HG03521 (cell line): ENCODE data around the gene DNM3.

Source experiments
- ATAC-seq: cut with Tn5 transposase; IDR thresholded peaks from one replicate; pipeline ENCODE4 v1.9.1; 2021; ENCODE audit warnings: mild to moderate bottlenecking, moderate library complexity; ENCODE audit not compliant: unreplicated experiment

The DNM3 gene

GRCh38 chr1:171817511-171818265 lies 23.6 kb upstream of the DNM3 start:
- ATAC-seq = no peak

DNA sequence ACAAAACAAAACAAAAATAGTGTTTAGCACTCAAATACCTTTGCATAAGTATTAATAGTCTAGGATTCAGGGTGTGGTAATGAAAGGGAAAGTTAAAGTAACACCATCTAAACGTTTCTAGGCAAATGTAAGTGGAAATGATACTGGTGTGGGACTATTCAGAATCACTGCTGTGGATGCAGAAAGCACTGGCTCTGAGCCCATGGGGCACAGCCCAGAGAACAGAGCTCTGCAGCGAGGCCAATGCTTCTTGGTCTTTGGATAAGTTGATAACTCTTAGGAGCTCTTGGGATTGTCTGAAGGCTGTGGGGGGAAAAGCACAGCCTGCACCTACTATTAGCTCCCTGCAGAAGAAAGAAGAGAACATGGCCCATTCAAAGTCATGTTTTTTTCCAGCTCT lies 21.4 kb upstream of the DNM3 start:
- no peak for ATAC-seq

GRCh38 chr1:171826973-171827372 lies 14.3 kb upstream of the DNM3 start:
- no peak for ATAC-seq

DNA sequence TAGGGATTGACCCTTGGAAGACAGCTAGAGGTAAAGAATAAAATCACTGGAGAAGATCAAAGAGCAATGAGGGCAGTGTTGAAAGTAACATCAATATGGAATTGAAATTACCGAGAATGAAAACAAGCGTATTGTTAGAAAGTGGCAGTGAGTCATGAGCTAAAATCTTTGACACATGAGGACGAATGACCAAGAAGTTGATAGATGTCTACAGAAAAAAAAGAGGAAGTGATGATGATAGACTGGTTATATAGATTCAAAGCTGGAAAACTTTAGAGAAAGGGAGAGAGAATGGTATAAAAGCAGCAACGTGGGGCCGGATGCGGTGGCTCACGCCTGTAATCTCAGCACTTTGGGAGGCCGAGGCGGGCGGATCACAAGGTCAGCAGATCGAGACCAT lies 12.5 kb upstream of the DNM3 start:
- ATAC-seq = no peak

- no peak for ATAC-seq
Observed at GRCh38 chr1:171833091-171833825, 8.0 kb upstream of the DNM3 start.

DNA sequence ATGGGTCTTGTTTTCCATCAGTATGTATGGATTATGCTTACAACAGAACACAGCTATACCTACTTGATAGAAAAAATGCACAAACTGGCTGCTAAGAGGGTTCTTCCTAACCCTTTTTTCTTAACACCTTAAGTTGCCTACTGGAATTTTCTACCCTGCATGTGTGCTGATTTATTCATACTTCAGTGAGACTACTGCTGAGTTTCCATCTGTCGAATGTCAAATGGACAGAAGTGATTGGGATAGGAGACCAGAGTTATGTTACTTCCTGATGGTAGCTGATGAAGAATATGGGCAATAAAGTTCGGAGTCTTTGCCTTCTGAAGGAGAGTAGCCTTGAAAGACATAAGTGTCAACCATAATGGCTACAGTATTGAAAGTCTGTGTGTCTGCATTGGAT lies 6.5 kb upstream of the DNM3 start:
- ATAC-seq = no peak

GRCh38 chr1:171835891-171836290 lies 5.4 kb upstream of the DNM3 start:
- no peak for ATAC-seq

- no peak for ATAC-seq
Observed at GRCh38 chr1:171841931-171842761, 848 bp downstream of the DNM3 start.

GRCh38 chr1:171844381-171844780 lies 3.1 kb downstream of the DNM3 start:
- no peak for ATAC-seq

- ATAC-seq = no peak
Observed at GRCh38 chr1:171845998-171846397, 4.7 kb downstream of the DNM3 start.

DNA sequence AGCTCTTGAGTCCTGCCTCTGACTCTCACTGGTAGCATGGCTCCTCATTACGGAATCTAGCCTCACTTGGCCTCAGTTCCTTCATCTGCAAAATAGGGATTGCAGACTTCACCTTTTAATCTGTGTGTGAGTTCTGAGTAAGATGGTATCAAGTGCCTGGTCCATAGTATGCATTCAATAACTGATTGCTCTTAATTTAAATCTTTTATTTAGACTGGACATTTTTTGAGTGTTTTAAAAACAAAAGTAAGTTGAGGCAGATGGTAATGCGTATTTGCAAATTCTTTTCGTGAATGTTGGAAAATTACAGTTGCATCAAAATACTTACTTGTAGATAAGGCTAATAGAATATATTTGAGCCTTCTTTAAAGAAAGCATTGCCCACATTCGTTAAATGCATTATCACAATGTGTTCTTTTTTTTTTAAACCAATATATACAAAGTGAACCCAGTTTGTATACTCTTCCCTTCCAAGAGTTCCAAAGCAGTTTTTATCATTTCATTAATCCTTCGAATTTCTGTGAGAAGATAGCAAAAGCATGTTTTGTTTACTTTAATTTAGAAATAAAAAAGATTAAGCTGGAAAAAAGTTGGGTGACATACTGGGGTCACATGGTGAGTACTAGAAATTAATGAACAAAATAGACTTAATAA lies 8.1 kb downstream of the DNM3 start:
- no peak for ATAC-seq

DNA sequence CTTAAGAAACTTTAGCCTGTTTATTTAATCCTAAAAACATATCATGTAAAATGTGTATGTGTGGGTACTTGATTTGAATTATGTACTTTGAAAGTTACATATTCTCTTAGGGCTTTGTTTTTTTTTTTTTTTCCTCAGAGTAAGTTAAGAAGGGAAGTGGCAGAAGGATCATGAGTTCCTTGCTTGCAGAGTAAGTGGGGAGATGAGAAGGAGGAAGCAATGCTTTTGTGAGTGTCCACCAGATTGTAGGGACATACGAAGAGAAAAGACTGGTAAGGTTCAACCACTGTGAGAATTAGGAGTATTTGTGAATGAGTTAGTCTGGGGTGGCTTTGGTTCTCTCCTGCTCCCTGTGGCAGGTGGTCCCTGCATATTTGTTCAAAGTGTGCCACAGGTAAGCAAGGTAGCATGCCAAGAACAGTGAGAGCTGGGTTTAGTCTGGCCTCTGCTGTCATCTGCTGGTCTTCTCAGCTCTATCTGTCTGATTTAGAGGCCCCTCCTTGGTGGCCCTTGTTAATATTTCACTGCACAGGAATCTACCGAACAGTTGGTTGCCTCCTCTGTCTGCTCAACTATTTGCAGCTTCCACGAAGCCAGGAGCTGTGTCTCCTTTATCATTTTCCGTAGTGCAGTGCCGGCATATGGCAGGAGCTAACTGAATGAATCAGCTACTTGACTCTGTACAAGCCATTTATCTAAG lies 9.5 kb downstream of the DNM3 start:
- no peak for ATAC-seq

- no peak for ATAC-seq
Observed at GRCh38 chr1:171852272-171852671, 11.0 kb downstream of the DNM3 start.

DNA sequence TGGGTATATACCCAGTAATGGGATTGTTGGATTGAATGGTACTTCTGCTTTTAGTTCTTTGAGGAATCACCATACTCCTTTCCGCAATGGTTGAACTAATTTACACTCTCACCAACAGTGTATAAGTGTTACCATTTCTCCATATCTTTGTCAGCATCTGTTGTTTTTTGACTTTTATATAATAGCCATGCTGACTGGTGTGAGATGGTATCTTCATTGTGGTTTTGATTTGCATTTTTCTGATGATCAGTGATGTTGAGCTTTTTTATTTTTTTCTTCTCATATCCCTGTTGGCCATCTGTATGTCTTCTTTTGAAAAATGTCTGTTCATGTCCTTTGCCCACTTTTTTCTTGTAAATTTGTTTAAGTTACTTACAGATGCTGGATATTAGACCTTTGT lies 14.1 kb downstream of the DNM3 start:
- ATAC-seq = no peak

DNA sequence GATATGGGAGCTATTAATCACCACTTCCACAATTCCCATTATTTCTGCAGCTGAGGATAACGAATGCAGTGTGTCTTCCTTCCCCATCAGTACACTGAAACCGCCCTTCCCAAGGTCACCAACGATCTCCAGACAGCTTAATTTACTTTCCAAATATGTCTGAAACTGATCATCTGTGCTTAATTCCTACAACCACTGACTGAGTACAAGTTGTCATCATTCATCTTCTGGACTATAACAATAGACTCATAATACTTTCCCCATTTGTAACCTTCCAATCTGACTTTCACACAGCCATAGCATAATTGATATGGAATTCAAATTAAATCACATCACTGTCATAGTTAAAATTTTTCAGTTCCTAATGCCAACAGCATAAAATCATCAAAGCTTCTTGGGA lies 17.4 kb downstream of the DNM3 start:
- no peak for ATAC-seq

DNA sequence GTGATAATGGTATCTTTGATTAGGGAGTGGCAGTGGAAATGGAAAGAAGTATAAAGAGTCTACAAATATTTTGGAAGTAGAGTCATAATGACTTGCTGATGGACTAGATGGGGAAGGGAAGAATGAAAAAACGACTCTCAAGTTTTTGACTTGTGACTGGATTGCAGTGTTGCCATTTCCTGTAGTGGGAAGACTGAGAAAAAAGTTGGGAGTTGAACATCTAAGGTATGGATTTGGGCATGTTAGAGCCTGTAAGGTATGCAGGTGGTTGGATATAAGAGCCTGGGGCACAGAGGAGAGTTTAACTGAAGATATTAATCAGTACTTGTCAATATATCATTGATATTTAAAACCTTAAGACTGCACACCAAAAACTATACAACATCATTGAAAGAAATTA lies 19.4 kb downstream of the DNM3 start:
- ATAC-seq = no peak

- ATAC-seq = no peak
Observed at GRCh38 chr1:171863531-171863930, 22.2 kb downstream of the DNM3 start.

DNA sequence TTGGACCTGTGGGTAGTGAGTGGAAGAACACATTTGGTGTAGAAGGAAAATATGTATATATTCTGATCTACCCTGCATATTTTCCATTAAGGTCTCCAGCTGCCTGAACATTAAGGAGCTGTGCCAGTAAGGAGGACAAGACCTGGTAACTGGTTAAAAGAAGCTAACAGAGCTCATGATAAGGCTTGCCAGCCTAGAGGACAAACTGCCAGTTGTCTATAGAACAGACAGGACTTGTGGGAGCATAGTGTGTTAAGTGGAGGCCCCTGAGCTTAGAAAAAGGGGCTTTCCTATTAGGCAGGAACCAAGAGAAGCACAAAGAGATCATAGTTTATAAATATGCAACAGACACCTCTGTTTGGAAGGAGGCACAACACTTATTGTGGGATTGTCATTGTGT lies 23.0 kb downstream of the DNM3 start:
- no peak for ATAC-seq

DNA sequence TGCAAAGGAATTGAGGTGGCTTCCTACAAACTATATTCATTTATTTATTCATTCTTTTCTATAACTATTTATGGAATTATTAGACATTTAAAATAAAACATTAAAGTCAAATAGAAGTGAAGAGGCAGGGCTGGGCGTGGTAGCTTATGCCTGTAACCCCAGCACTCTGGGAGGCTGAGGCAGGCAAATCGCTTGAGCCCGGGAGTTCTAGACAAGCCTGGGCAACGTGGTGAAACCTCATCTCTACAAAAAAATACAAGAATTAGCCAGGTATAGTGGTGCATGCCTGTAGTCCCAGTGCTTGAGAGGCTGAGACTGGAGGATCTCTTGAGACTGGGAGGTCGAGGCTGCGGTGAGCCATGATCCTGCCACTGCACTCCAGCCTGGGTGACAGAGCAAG lies 23.8 kb downstream of the DNM3 start:
- no peak for ATAC-seq

GRCh38 chr1:171867236-171867635 lies 25.9 kb downstream of the DNM3 start:
- no peak for ATAC-seq
